Esophagus muscularis mucosa (tissue), 4 donors: ENCODE data around the gene PHF13. TPM values are rescaled to one million over a fixed set of nuclear protein-coding genes. Genes with fewer than 3 reads are reported as not detected.

Source experiments
- DNase-seq: peaks from one replicate; pipeline ENCODE4 v3.0.0-alpha.2; 2017; ENCODE audit errors: extremely low spot score
- H3K27ac ChIP-seq, 4 donors: fragments of 200-600 bp; sonication (generic); replicated peaks in 1 of 4; 1 replicate in 3 of 4; 2 replicates in 1 of 4; pipeline ENCODE4 v1.5.1; 2016 to 2019; ENCODE audit warnings: mild to moderate bottlenecking in 1 of 4
- H3K27me3 ChIP-seq, 4 donors: fragments of 200-600 bp; sonication (generic); one replicate each; pipeline versions ENCODE4 v1.5.1 to v1.6.0; 2016 to 2019
- H3K36me3 ChIP-seq, 4 donors: fragments of 200-600 bp; sonication (generic); one replicate each; pipeline ENCODE4 v1.5.1; 2016 to 2019
- H3K4me1 ChIP-seq, 4 donors: fragments of 200-600 bp; sonication (generic); one replicate each; pipeline ENCODE4 v1.5.1; 2016 to 2019
- H3K4me3 ChIP-seq, 4 donors: fragments of 200-600 bp; sonication (generic); 1 replicate in 2 of 4; 2 replicates in 2 of 4; pipeline ENCODE4 v1.5.1; 2016 to 2019; ENCODE audit warnings: mild to moderate bottlenecking in 4 of 4, moderate library complexity in 1 of 4
- H3K9me3 ChIP-seq, 4 donors: fragments of 200-600 bp; sonication (generic); 1 replicate in 3 of 4; 2 replicates in 1 of 4; pipeline ENCODE4 v1.5.1; 2016 to 2019
- CTCF ChIP-seq, 3 experiments: fragments of 200-600 bp in 2 of 3; fragments of 450-650 bp in 1 of 3; sonication (generic) in 2 of 3; IDR thresholded peaks; one replicate each; pipeline ENCODE4 v1.5.1; 2017 to 2019; ENCODE audit warnings: antibody characterized with exemption in 3 of 3, mild to moderate bottlenecking in 2 of 3, moderate library complexity in 1 of 3
- EP300 ChIP-seq: sonication (generic); formaldehyde crosslinking; IDR thresholded peaks from one replicate; pipeline ENCODE4 v1.6.1; 2017; ENCODE audit warnings: antibody characterized with exemption
- POLR2A ChIP-seq: fragments of 450-650 bp; IDR thresholded peaks from one replicate; pipeline ENCODE4 v1.6.1; 2017; ENCODE audit warnings: antibody characterized with exemption, moderate library complexity, mild to moderate bottlenecking, low read depth
- POLR2AphosphoS5 ChIP-seq, 2 donors: sonication (generic); formaldehyde crosslinking; IDR thresholded peaks; one replicate each; pipeline ENCODE4 v1.6.1; 2017; ENCODE audit warnings: antibody characterized with exemption in 2 of 2
- WGBS: methylation state at CpG from one replicate; pipeline ENCODE4 v1.1.5; 2018; 5-methylcytosine and 5-hydroxymethylcytosine counted together
- intact Hi-C: fragments of 100-400 bp; cut with DNase I; formaldehyde crosslinking; loops from one replicate; pipeline ENCODE4 v1.15.1; 2023
- total RNA-seq, 4 donors: library from RNA; depleted of rRNA; stranded (reverse); fragments of >200 nt; gene quantifications; one replicate each; pipeline versions ENCODE4 v1.1.0 to v1.2.1, GENCODE V29; 2016

The PHF13 gene
- total RNA-seq, 4 donors from 2014 or later, result 16.6 to 32.1 (median 27.9) TPM

GRCh38 chr1:6628971-6629479, 15.5 kb downstream of the PHF13 start:
- Histone ChIP-seq H3K4me1 (peaks cover 17 to 50% (median 40%) of the 10 kb centered on the region in 4 donors), H3K27me3 (no peaks in the 10 kb centered on the region), H3K4me3 (no peak overlapping the region), H3K27ac (no peak overlapping the region), H3K9me3 (no peaks in the 10 kb centered on the region), H3K36me3 (peaks cover 45 to 72% (median 67%) of the 10 kb centered on the region in 4 donors)
- no peak for DNase-seq
- intact Hi-C loops, result loop anchor here (5.0 kb wide), 1 partner anchor 52 kb away; the partner anchor contains the start of gene ZBTB48
- 88% methylated on average over 12 of the region's 12 CpGs for WGBS
- TF ChIP-seq CTCF (IDR thresholded peaks at IDR 0.05), result no peak
- TF ChIP-seq EP300, result no peak
- TF ChIP-seq POLR2AphosphoS5 (IDR thresholded peaks at IDR 0.05), result no peak
- no peak for TF ChIP-seq POLR2A

GRCh38 chr1:6630027-6630426, 16.5 kb downstream of the PHF13 start:
- Histone ChIP-seq H3K9me3 (no peaks in the 10 kb centered on the region), H3K27me3 (no peaks in the 10 kb centered on the region), H3K4me1 (peaks cover 10 to 48% (median 31%) of the 10 kb centered on the region in 4 donors), H3K36me3 (peaks cover 45 to 82% (median 76%) of the 10 kb centered on the region in 4 donors), H3K4me3 (no peak overlapping the region), H3K27ac (no peak overlapping the region)
- DNase-seq, result no peak
- WGBS, result 77% methylated on average over 1 of the region's 8 CpGs
- TF ChIP-seq POLR2A (no peak), EP300 (no peak), CTCF (IDR thresholded peaks at IDR 0.05) (no peak), POLR2AphosphoS5 (IDR thresholded peaks at IDR 0.05) (no peak)
- intact Hi-C loops, result no loop called here

- Histone ChIP-seq H3K27ac (no peak overlapping the region), H3K36me3 (peaks cover 51 to 92% (median 86%) of the 10 kb centered on the region in 4 donors), H3K4me1 (peaks cover 7 to 44% (median 27%) of the 10 kb centered on the region in 4 donors), H3K9me3 (no peaks in the 10 kb centered on the region), H3K27me3 (no peaks in the 10 kb centered on the region), H3K4me3 (no peak overlapping the region)
- intact Hi-C loops, result no loop called here
- TF ChIP-seq POLR2AphosphoS5 (IDR thresholded peaks at IDR 0.05), result no peak
- TF ChIP-seq POLR2A, result no peak
- TF ChIP-seq EP300, result no peak
- no peak for TF ChIP-seq CTCF (IDR thresholded peaks at IDR 0.05)
- DNase-seq, result no peak
- 96% methylated on average over 8 of the region's 8 CpGs for WGBS
Observed at GRCh38 chr1:6631058-6631457, 17.5 kb downstream of the PHF13 start.

GRCh38 chr1:6632588-6633514, 19.3 kb downstream of the PHF13 start:
- intact Hi-C loops, result no loop called here

More at GRCh38 chr1:6632588-6633514, 19.3 kb downstream of the PHF13 start:
- TF ChIP-seq CTCF (IDR thresholded peaks at IDR 0.05), result no peak
- peak in 1 of 2 donors; percentile 8 for TF ChIP-seq POLR2AphosphoS5 (IDR thresholded peaks at IDR 0.05)
- no peak for TF ChIP-seq POLR2A
- TF ChIP-seq EP300, result no peak
- no peak overlapping the region for H3K27ac ChIP-seq
- no peaks in the 10 kb centered on the region for H3K27me3 ChIP-seq
- DNase-seq, result no peak
- no peak overlapping the region for H3K4me3 ChIP-seq
- H3K9me3 ChIP-seq, result no peaks in the 10 kb centered on the region
- H3K4me1 ChIP-seq, result peaks cover 0 to 29% (median 12%) of the 10 kb centered on the region in 4 donors
- 84% methylated on average over 9 of the region's 30 CpGs for whole genome bisulfite sequencing
- H3K36me3 ChIP-seq, result peaks cover 67 to 100% (median 99%) of the 10 kb centered on the region in 4 donors
